OCI-LY3 (cell line): ENCODE results near the gene XPNPEP3.

Experiments used
- CTCF ChIP-seq: fragments of 200-600, 300-600 bp; sonication (generic); IDR thresholded peaks from 2 replicates; pipeline ENCODE4 v1.5.1; 2014; ENCODE audit warnings: antibody characterized with exemption, low read length, low read depth
- EZH2phosphoT487 ChIP-seq: fragments of 200-600 bp; shearing (Covaris generic); IDR thresholded peaks from 2 replicates; pipeline ENCODE4 v1.6.1; 2018; ENCODE audit warnings: antibody characterized with exemption, mixed run types, low read depth

- TF ChIP-seq CTCF: no peak
- no peak for TF ChIP-seq EZH2phosphoT487
Observed at GRCh38 chr22:40817737-40818136, 39.2 kb upstream of the XPNPEP3 start.
